HCT116 (cell line): ENCODE data around the gene MAPKAPK5. TPM values are rescaled to one million over a fixed set of nuclear protein-coding genes. Genes with fewer than 3 reads are reported as not detected.
"Not testable (repeated sequence)": the region's sequence is repeated elsewhere in the genome, so short reads cannot be mapped to it uniquely, and the experiment has no call there.

Experiments used
- ATAC-seq: fragments of 200-7000 bp; cut with Tn5 transposase; 2 replicates; pipeline ENCODE4 v1.9.1; 2020; ENCODE audit warnings: mild to moderate bottlenecking, moderate library complexity
- BruUV-seq: library from RNA; stranded (reverse); fragments of 400-500 nt; replicated peaks from 2 replicates; lab custom pipeline; 2021; lab: Mats Ljungman, UMichigan
- CTCF ChIA-PET: fragments of 300-600 bp; sonication (Branson Sonifier 250); formaldehyde crosslinking; loops from one replicate; lab custom pipeline; 2021; ENCODE audit warnings: antibody characterized with exemption; lab: Charles Lee
- POLR2A ChIA-PET: fragments of 300-600, 350-600 bp; sonication (Branson Sonifier 250); formaldehyde crosslinking; loops from one replicate; lab custom pipeline; 2021; ENCODE audit warnings: antibody characterized with exemption; lab: Charles Lee
- RAD21 ChIA-PET, 2 experiments: fragments of 300-600 bp; sonication (Branson Sonifier 250); formaldehyde crosslinking; loops; one replicate each; lab custom pipeline; 2023; ENCODE audit warnings: low total read pairs in 2 of 2; ENCODE audit not compliant: uncharacterized antibody in 2 of 2, unreplicated experiment in 2 of 2, low non-redundant PET in 1 of 2; lab: Charles Lee
- DNase-seq: peaks from one replicate; pipeline ENCODE4 v3.0.0-alpha.2; 2010; ENCODE audit warnings: low read depth, low spot score
- H2AFZ ChIP-seq: fragments of 200-600 bp; shearing (Covaris generic), sonication (generic); 2 replicates; pipeline ENCODE4 v1.6.1; 2017; ENCODE audit warnings: low read depth, mixed run types, mixed read lengths, antibody characterized with exemption, low read length; ENCODE audit not compliant: poor library complexity, severe bottlenecking
- H3K27ac ChIP-seq: 2 replicates; pipeline ENCODE4 v1.5.1; 2012; ENCODE audit warnings: low read depth, low read length
- H3K27me3 ChIP-seq: fragments of 200-600 bp; sonication (generic); 2 replicates; pipeline ENCODE4 v1.6.1; 2016; ENCODE audit warnings: mixed run types, low read length, mixed read lengths; ENCODE audit not compliant: insufficient read depth
- H3K36me3 ChIP-seq, 2 experiments: fragments of 200-500 bp in 1 of 2; fragments of 200-600 bp in 1 of 2; sonication (Bioruptor generic) in 1 of 2; sonication (generic) in 1 of 2; 2 replicates each; pipeline versions ENCODE4 v1.5.1 to v1.6.1; 2014 to 2016; ENCODE audit warnings: low read length in 2 of 2, inconsistent platforms in 1 of 2, mixed read lengths in 1 of 2, mixed run types in 1 of 2; ENCODE audit not compliant: insufficient read depth in 2 of 2, control insufficient read depth in 1 of 2
- H3K4me1 ChIP-seq, 2 experiments: fragments of 200-600 bp in 1 of 2; sonication (generic) in 1 of 2; 2 replicates each; pipeline versions ENCODE4 v1.5.1 to v1.6.1; 2012 to 2017; ENCODE audit warnings: low read length in 2 of 2, inconsistent platforms in 1 of 2, mild to moderate bottlenecking in 1 of 2, mixed read lengths in 1 of 2, mixed run types in 1 of 2, moderate library complexity in 1 of 2; ENCODE audit not compliant: insufficient read depth in 2 of 2, control insufficient read depth in 1 of 2
- H3K4me2 ChIP-seq: fragments of 200-600 bp; sonication (generic); 2 replicates; pipeline ENCODE4 v1.6.1; 2017; ENCODE audit warnings: mixed run types, low read length, mixed read lengths
- H3K4me3 ChIP-seq, 2 experiments: fragments of 200-600 bp in 1 of 2; sonication (generic) in 1 of 2; replicated peaks in 1 of 2; 2 replicates each; pipeline ENCODE4 v1.5.1; 2011 to 2016; ENCODE audit warnings: low read length in 2 of 2, control low read depth in 1 of 2, low read depth in 1 of 2, mild to moderate bottlenecking in 1 of 2, mixed read lengths in 1 of 2, mixed run types in 1 of 2
- H3K79me2 ChIP-seq: fragments of 200-600 bp; sonication (generic); 2 replicates; pipeline ENCODE4 v1.6.1; 2017; ENCODE audit warnings: mild to moderate bottlenecking, mixed run types, low read length, moderate library complexity, mixed read lengths; ENCODE audit not compliant: insufficient read depth
- H3K9ac ChIP-seq: fragments of 200-600 bp; sonication (generic); 2 replicates; pipeline ENCODE4 v1.6.1; 2016; ENCODE audit warnings: low read length, mixed read lengths
- H3K9me2 ChIP-seq: fragments of 200-600 bp; sonication (generic), shearing (Covaris generic); 2 replicates; pipeline ENCODE4 v1.6.1; 2017; ENCODE audit warnings: mixed run types, mild to moderate bottlenecking, moderate library complexity; ENCODE audit not compliant: insufficient read depth
- H3K9me3 ChIP-seq, 2 experiments: fragments of 200-500 bp in 1 of 2; fragments of 200-600 bp in 1 of 2; sonication (Bioruptor generic) in 1 of 2; sonication (generic) in 1 of 2; 2 replicates each; pipeline ENCODE4 v1.6.1; 2014 to 2017; ENCODE audit warnings: low read length in 2 of 2, mixed read lengths in 2 of 2, inconsistent platforms in 1 of 2, low read depth in 1 of 2, mild to moderate bottlenecking in 1 of 2, mixed run types in 1 of 2, moderate library complexity in 1 of 2; ENCODE audit not compliant: control insufficient read depth in 1 of 2, insufficient read depth in 1 of 2
- H4K20me1 ChIP-seq: fragments of 200-600 bp; sonication (generic), shearing (Covaris generic); 2 replicates; pipeline ENCODE4 v1.6.1; 2017; ENCODE audit warnings: mixed run types, mild to moderate bottlenecking, moderate library complexity; ENCODE audit not compliant: insufficient read depth
- POLR2A ChIP-seq: IDR thresholded peaks from 2 replicates; pipeline ENCODE4 v1.7.0; 2011; ENCODE audit warnings: borderline replicate concordance; ENCODE audit not compliant: insufficient read depth, insufficient read length; ENCODE audit errors: extremely low read depth
- intact Hi-C: fragments of 100-400 bp; cut with micrococcal nuclease; formaldehyde crosslinking; loops from 2 replicates; pipeline ENCODE4 v1.10.0; 2022
- total RNA-seq: library from RNA; stranded (reverse); gene quantifications from one replicate; pipeline ENCODE4 v1.2.1, GENCODE V29; 2021; ENCODE audit not compliant: unreplicated experiment
- TF ChIP-seq, protein P1 (sequence below): IDR thresholded peaks from 2 replicates; pipeline ENCODE4 v1.6.1; 2012; ENCODE audit warnings: low read depth

Gene MAPKAPK5
- total RNA-seq, 1 experiment from 2014 or later: 57.9 TPM

DNA sequence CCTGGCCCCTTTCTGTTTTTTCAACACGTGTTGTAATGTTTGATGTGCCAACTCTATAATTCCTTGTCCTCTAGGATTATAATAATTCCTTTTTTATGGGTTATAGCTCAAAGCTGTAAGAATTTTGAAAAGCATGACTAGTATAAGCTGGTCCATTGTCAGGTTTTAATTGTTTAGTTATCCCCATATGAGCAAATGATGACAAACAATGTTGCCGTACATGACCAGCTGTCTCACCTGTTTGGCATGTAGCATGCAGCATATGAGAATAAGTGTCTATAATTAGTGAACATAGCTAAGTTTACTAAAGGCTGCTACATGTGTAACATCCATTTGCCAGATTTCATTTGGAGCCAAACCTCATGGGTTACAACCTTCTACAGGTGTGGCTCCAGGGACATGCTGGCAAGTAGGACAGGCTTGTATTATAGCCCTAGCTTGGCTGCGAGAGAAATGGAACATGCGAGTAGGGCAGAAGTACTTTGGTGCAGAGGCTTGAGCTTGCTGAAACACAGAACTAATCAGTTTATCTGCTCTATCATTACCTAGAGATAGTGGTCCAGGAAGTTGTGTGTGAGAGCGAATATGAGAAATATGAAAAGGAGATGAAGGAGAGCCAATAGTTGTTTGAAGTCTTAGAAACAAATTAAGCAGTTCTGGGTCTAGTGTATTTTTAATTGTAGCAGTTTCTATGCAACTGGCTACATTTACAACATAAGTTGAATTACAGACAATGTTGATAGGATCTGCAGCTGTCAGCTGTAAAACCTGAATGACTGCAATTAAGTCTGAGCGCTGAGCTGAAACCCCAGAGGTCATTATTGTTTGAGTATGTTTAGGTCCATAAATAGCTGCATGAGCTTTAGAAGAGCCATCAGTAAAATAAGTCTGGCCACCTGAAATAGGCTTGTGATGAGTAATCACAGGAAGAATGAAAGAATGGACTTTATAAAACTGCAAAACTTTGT lies 22.6 kb upstream of the MAPKAPK5 start:
- intact Hi-C loops: loop anchor here (10.0 kb wide), 1 partner anchor 375 kb away; no protein-coding TSS in a partner anchor
- H3K4me1 ChIP-seq: no peaks in the 10 kb centered on the region
- H3K27ac ChIP-seq: no peak overlapping the region
- H3K36me3 ChIP-seq: no peaks in the 10 kb centered on the region
- CTCF ChIA-PET: no interaction called here
- H3K4me2 ChIP-seq: no peak overlapping the region
- no peak overlapping the region for H3K9ac ChIP-seq
- BruUV-seq: no TSS peak
- H4K20me1 ChIP-seq: no peaks in the 10 kb centered on the region
- POLR2A ChIA-PET: no interaction called here
- no peak for ATAC-seq
- H3K9me2 ChIP-seq: no peaks in the 10 kb centered on the region
- no peaks in the 10 kb centered on the region for H3K9me3 ChIP-seq
- TF ChIP-seq, protein P1, sequence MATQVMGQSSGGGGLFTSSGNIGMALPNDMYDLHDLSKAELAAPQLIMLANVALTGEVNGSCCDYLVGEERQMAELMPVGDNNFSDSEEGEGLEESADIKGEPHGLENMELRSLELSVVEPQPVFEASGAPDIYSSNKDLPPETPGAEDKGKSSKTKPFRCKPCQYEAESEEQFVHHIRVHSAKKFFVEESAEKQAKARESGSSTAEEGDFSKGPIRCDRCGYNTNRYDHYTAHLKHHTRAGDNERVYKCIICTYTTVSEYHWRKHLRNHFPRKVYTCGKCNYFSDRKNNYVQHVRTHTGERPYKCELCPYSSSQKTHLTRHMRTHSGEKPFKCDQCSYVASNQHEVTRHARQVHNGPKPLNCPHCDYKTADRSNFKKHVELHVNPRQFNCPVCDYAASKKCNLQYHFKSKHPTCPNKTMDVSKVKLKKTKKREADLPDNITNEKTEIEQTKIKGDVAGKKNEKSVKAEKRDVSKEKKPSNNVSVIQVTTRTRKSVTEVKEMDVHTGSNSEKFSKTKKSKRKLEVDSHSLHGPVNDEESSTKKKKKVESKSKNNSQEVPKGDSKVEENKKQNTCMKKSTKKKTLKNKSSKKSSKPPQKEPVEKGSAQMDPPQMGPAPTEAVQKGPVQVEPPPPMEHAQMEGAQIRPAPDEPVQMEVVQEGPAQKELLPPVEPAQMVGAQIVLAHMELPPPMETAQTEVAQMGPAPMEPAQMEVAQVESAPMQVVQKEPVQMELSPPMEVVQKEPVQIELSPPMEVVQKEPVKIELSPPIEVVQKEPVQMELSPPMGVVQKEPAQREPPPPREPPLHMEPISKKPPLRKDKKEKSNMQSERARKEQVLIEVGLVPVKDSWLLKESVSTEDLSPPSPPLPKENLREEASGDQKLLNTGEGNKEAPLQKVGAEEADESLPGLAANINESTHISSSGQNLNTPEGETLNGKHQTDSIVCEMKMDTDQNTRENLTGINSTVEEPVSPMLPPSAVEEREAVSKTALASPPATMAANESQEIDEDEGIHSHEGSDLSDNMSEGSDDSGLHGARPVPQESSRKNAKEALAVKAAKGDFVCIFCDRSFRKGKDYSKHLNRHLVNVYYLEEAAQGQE: no peak
- TF ChIP-seq POLR2A: no peak
- TF ChIP-seq, all 23 proteins: peak for 0
- Histone ChIP-seq H3K79me2 (no peaks in the 10 kb centered on the region), H3K4me3 (no peak overlapping the region), H3K27me3 (no peaks in the 10 kb centered on the region), H2AFZ (no peak overlapping the region)
- RAD21 ChIA-PET: no interaction called here
- no peak for DNase-seq

DNA sequence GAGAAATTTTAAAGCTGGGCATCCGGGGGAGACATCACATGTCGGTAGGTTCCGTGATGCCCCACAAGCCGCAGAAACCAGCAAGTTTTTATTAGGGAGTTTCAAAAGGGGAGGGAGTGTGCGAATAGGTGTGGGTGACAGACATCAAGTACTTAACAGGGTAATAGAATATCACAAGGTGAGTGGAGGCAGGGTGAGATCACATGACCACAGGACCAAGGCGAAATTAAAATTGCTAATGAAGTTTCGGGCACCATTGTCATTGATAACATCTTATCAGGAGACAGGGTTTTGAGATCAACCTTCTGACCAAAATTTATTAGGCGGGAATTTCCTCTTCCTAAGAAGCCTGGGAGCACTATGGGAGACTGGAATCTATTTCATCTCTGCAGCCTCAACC lies 21.2 kb upstream of the MAPKAPK5 start:
- CTCF ChIA-PET, H4K20me1 ChIP-seq, ATAC-seq, H3K9ac ChIP-seq, H3K9me3 ChIP-seq, RAD21 ChIA-PET, H3K27ac ChIP-seq, H3K4me2 ChIP-seq, H2AFZ ChIP-seq, H3K9me2 ChIP-seq, POLR2A ChIA-PET, DNase-seq, H3K27me3 ChIP-seq, H3K4me1 ChIP-seq, H3K4me3 ChIP-seq, H3K36me3 ChIP-seq, H3K79me2 ChIP-seq, BruUV-seq: not testable (repeated sequence)
- intact Hi-C loops: loop anchor here (10.0 kb wide), 1 partner anchor 374 kb away; no protein-coding TSS in a partner anchor
